Activated naive CD4-positive, alpha-beta T cell treated with anti-CD3 and anti-CD28 coated beads, Interleukin-2, amount 50 U/mL, for 16 hours (primary cell): ENCODE results near the gene PIK3R6.

Experiments
- DNase-seq: peaks from one replicate; pipeline ENCODE4 v3.0.0-alpha.2; 2020

PIK3R6 gene

DNA sequence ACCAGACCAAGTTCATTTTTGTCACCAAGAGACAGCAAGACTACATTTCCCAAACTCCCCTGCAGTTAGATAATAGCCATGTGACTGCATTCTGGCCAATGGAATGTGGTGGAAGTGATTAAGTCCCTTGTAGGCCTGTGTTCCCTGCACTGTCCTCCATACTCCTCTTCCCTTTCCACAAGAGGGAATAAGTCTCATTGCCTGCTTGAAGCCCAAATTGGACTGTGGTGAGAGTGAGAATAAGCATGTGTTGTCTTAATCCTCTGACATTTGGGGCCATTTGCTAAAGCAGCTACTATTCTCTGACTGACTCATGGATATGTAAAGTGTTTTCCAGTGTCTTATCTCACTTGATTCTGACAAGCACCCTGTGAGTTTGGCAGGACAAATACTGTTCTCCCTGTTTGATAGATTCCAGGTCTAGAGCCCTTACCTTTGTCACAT lies 20.7 kb downstream of the PIK3R6 start:
- no peak for DNase-seq

DNA sequence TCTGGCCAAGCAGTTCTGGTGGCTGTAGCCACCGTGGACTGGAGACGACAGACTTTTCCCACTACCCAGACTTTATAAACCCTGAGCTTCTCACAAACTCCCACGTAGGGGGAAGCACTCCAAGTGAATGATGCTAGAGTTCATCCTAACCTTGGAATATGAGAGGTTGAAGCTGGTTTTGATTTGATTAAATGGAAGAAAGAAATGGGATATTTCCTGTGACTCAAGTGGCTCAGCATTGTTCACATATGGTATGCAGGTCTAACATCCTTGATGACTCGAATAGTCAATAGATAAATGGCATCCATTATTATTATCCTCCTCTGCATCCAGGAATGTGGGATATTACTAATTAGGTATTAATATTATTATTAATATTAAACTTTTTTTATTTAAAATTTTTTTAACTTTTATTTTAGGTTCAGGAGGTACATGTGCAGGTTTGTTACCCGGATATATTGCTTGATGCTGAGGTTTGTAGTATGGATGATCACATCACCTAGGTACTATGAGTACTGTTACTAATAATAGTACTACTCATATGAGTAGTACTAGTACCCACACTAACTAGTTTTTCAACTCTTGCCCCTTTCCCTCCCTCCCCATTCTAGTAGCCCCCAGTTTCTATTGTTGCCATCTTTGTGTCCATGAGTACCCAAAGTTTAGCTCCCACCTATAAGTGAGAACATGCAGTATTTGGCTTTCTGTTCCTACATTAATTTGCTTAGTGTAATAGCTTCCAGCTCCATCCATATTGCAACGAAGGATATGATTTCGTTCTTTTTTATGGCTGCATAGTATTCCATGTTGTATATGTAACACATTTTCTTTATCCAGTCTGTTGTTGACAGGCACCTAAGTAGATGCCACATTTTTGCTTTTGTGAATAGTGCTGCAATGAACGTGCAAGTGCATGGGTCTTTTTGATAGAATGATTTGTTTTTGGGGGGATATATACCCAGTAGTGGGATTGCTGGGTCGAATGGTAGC lies 22.9 kb downstream of the PIK3R6 start:
- no peak for DNase-seq

DNA sequence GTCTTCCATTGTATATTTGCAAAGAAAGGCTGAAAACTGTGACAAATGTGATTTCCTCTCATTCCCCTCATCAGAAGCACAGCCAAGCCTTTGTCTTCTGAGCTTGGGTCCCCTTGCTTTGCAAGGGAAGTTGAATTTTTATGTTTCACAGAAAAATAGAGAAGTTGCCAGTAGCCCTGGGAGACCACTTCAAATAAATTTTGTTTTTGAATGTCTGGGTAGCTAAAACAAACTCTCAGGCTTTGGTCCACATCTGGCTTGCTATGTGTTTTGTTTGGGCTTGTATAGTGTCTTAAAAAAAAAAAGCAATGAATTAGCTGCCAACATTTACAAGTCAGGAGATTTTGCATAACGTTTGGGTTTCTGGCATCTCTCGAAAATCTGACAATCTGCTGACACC lies 24.1 kb downstream of the PIK3R6 start:
- DNase-seq, result no peak

DNA sequence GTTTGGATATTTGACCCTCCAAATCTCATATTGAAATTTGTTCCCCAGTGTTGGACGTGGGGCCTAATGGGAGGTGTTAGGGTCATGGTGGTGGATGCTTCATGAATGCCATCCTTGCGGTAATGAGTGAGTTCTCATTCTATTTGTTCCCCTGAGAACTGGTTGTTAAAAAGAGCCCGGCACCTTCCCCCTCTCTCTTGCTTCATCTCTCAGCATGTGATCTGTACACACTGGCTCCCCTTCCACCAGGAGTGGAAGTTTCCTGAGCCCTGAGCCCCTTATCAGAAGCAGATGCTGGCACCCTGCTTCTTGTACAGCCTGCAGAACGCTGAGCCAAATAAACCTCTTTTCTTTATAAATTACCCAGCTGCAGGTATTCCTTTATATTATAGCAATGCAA lies 25.6 kb downstream of the PIK3R6 start:
- DNase-seq, result no peak

DNA sequence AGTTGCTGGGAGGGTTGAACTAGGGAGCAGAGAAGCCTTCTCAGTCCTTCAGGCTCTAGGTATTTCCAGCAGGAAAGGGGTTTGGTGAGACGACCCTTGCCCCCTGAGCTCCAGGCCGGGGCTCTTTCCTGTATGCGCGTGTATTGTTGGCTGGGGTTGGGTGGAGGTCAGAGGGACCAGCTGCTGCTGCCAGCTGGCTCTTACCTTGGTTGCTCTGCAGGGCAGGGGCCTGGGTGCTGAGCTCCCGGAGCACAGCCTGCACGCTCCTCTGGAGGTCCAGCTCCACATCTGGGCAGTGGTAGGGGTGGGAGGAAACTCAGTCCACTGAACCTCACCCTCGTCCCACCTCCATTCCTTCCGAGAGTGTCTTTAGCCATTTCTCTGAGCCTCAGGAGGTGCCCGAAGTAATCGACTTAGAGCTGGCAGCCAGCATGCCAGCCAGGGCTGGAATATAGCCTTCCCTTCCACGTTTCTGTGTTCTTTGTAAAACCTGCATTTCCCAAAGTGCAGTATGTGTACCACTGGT lies 28.0 kb downstream of the PIK3R6 start:
- no peak for DNase-seq

DNA sequence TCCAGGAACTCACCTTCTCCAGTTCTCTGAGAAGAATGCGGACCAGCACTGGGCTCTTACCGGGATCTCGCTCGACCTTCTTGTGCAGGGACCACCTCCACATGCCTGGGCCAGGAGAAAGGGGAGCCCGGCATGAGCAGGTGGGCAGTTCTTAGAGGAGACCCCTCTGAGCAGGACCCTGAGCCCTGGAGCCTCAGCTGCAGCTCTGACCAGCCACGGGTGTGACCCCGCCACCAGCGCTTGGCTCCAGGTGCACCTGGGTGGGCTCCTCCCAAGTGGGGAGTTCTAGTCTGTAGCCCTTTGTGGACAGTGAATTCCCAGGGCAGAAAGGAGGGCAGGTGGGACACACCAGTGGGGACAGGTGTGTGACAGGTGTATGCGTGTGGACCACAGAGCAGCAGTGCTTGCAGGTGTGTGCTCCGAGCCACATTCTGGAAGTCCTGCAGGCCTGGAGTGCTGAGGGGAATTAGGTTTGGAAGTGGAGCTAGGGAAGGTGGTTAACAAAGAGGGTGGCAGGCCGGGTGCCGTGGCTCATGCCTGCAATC lies 28.9 kb downstream of the PIK3R6 start:
- DNase-seq, result no peak

DNA sequence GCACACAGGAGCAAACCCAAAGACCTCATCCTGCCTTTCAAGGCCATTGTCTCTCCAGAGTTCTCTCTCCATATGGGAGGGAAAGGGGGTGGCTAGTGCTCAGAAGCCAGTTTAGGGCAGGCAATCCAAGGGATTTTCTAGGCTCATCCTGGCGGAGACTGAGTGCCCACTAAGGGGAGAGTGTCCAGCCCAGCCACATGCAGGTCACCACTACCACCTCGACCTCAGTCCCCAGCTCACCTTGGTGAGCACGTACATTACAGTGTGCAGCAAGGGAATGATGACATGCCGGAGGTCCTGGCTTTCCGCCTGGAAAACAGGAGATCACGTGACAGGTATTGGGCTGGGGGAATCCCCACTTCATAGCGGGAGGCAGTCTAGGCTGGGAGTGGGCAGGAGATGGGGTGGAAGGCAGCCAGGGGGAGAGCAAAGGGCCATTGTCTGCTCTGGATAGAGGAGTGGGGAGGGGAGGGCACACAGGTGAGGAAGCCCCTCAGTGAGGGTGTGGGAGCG lies 29.9 kb downstream of the PIK3R6 start:
- no peak for DNase-seq

DNA sequence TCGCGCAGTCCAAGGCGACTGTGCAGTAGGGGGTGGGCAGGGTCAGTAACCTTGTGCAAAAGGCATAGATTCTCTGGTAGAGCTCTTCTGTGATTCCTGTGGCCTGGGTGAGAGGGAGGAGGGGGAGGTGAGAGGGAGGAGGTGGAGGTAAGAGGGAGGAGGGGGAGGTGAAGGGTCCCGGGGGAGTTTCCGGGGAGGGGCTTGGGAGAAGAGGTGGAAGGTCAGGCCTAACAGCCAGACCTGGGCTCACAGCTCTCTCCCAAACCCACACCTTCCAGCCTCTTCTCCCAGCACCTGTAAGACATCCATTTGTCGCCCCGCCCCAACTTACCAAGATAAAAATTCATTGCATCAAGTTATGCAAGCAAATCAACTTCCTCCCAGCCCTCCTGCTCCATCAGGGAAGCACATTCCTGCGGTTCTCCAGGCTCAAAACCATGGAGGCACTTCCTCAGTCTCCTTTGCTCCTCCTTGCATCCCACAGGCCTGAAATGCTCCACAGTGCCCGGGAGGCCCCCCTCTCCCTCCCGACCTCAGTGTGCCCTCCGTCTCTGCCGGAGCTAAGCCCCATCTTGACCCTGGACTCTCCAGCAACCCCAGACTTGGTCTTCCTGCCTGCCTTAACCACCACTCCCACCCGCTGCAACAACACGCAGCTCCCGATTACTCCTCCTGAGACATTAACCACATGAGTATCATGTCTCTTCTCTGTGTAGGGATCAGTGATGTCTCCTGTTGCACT lies 30.5 kb downstream of the PIK3R6 start:
- DNase-seq, result no peak

DNA sequence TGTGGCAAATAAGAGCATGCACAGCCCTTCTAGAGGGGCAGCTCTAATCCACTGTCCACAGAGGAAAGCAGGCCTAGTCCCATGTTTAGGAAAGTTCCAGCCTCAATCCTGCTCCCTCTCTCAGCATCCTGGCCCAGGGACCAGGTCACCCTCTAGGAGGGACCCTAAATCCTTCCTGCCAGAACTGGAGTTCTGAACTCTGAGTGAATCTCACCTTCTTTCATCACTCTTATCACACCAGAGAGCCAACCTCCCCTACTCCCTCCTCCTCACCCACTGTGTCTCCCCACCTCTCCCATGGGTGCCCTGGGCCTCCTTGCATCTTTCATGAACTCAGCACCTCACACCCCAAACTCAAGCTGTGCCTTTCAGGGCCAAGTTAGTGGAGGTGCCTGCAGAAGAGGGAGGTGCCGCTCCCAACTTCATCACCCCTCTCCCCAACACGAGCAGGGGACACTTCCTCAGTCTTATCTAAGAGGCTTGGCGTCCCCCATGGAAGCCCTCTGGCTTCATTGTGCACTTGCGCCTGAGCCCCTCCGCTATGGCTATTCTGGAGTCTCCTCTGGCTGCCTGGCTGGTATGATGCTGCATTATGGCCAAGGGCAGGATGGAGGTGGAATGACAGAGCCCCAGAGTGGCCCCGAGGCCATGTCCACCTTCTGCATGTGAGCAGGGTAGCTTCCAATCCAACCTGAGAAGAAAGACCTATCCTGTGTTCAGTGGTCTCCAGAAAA lies 31.7 kb downstream of the PIK3R6 start:
- no peak for DNase-seq

DNA sequence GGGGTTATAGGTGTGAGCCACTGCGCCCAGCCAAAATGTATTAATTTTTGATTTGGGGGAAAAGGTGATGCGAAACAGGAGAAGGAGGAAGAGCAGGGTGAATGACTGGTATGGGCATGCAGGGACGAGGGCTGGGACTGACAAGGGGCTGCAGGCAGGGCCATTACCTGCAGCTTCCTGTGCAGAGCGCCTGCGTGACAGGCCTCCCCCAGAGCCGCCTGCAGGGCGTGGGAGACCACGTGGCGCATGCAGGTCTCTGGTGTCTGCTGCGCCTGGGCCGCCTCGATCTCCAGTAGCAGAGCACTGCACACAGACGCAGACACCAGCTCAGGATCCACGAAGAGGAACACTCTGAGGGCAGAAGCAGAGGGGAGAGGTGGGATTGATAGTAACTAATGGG lies 32.4 kb downstream of the PIK3R6 start:
- DNase-seq, result no peak

DNA sequence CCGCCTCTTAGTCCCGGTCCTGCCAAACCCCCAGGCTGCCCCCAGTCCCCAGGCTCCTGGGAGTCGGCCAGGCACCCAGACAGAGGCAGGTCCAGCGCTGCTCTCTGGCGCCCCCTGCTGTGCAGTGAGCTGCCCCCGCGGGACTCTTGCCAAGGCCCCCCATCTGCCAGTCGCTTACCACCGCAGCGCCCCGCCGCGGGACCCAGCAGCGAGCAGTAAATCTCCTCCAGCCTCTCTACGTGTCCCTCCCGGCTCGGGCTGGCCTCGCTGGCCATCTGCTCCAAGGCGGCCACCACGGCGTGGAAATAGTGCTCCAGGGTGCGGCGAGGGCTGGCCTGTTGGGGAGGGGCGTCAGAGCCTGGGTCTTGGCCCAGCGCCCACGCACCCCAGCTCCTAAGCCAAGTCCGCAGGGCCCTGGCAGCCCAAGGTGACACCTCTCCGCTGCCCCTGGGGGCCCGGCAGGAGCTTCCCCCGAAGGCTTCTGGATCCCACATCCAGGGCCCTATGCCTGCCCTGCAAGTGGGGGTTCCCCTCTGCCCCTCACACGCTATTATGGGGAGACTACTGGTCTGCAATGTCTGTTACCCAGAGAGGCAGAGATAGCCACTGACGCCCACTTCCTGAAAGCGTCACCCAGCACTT lies 34.6 kb downstream of the PIK3R6 start:
- DNase-seq, result peak; percentile 20

DNA sequence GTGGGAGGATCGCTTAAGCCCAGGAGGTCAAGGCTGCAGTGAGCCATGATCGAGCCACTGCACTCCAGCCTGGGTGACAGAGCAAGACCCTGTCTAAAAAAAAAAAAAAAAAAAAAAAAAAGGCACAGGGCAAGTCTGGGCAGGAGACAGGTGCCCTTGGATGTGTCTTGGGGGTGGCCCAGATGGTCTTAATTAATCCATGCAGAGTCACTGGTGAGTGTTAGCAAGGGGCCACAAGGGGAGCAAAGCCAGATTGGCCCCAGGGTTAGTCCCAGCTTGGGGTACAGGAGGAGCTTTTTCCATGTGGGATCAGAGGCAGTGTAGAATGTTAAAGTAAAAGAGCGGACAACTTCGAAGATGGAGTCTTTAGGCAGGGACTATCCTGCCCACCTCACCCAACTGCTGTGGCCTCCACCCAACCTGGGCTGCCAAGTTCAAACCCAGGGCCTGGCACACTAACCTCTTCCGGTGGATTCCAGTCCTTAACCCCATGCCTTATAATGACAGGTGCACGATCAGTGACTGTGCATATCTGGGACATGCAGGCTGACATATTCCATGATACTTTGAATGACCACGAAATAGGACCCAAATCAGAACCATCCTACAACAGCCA lies 36.1 kb downstream of the PIK3R6 start:
- no peak for DNase-seq

DNA sequence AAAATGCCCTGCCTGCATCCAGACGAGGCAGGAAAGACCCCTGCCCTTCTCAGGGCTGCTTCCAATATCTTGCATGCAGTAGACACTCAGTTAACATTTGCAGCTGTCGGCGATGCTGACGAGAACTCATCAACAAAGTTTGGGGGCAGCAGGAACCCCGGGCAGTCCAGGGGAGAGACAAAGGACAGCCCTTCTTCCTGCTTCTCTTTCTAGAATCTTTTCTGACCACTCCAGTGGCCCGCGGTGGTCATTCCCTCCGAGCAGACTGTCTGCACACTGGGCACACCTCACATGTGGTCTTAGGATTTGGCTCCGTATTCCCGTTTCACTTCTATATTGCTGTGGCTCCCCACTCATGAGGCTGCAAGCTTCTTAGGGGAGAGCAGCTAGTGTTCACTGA lies 37.3 kb downstream of the PIK3R6 start:
- no peak for DNase-seq

DNA sequence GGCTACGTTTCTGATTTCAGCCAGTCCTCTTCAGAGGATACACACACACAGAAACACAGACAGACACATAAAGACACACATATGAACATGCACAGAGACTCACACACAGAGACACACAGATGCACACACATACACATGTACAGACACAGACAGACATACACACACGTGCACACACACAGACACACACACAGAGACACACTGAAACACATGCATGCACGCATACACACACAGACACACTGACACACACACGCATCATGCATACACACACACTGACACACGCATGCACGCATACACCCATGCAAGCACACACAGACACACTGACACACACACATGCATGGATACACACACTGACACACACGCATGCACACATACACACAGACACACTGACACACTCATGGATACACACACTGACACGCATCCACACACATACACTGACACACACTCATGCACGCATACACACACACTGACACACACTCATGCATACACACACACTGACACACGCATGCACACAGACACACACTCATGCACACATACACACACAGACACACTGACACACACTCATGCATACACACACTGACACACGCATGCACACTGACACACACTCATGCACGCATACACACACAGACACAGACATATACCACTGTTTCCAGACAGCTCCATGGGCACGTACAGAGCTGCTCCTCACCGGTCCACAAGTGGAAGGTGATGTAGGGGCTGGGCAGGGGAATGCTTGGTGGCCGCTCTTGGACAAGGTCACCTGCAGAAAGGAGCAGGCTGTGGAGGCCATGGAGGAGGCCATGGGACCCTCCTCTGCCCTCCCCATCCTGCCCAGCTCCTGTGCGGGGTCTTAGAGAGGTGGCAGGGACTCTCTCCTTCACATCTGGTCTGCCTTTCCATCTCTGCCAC lies 38.2 kb downstream of the PIK3R6 start:
- DNase-seq, result no peak

DNA sequence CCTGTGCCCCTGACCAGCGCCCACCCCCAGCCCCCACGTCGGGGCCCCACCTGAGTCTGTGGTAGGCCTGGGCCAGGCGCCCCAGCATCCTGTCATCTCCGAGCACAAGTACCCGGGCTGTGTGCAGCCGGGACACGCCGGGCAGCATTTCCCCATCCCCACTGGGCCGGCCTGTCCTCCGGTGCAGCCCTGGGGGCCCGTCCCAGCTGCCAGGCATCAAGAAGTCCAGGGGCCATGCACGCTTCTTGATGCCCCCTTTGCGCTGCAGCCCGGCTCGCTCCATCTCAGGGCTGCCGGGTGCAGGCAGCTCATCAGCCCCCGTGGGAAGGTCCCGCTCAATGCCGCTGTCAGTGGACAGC lies 39.0 kb downstream of the PIK3R6 start:
- no peak for DNase-seq

DNA sequence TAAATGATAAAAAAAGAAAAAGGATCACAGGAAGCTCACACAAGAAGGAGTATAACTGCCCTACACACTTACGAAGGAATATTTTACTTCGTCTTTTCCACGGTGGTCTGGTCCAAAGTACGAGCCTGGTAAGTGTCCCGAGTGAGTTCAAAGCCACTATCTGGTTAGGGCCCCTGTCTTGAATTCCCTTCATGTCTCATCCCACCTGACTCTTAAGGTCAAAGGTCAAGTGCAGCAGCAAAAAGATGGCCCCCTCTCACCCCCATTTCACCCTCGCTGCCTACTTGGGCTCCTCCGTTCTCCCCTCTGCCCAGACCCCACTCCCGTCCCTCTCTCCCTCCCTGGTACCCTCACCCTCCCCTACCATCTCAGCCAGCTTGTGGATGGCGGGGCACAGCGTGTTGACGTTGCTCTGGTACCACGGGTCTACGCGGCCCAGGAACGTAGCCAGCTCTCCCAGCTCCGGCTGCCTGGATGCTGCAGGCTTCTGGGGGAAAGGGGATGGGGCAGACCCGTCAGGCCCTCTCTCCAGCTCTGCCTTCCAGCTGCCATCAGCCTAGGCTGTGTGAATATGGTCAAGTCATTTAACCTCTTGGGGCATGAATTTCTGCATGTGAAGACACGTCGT lies 40.6 kb downstream of the PIK3R6 start:
- no peak for DNase-seq

DNA sequence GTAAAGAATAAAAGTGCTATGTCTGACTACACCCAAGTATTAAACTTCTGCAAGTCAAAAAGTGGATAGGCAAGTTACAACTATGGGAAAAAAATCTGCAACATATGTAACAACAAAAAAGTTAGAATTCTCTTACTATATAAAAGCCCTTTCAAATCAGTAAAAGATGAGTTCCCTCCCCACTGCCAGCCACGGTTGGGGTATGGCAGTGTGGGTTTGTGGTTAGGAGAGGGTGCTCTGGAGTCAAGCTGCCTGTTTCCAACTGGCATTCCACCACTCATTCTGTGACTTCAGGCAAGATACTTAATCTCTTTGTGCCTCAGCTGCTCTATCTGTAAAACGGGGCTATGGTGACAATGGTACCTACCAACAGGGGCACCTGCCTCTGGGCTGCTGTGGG lies 41.7 kb downstream of the PIK3R6 start:
- no peak for DNase-seq

DNA sequence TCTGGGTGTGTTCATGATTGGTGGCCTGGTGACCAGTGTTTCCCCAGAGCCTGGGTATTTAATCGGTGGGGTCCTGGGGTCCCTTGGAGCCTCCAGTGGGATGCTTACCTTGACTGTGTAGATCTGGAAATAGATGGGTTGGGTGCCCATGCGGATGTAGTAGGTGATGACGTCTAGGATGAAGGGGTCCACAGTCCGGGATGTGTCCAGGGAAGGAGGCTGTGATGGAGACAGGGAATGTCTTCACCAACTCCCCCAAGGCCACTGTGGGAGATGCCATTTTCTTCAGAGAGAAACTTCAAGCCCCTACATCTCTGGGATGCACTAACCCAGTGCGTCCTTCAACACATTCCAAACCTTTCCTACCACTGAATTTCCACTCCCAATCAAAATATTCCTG lies 44.2 kb downstream of the PIK3R6 start:
- no peak for DNase-seq

DNA sequence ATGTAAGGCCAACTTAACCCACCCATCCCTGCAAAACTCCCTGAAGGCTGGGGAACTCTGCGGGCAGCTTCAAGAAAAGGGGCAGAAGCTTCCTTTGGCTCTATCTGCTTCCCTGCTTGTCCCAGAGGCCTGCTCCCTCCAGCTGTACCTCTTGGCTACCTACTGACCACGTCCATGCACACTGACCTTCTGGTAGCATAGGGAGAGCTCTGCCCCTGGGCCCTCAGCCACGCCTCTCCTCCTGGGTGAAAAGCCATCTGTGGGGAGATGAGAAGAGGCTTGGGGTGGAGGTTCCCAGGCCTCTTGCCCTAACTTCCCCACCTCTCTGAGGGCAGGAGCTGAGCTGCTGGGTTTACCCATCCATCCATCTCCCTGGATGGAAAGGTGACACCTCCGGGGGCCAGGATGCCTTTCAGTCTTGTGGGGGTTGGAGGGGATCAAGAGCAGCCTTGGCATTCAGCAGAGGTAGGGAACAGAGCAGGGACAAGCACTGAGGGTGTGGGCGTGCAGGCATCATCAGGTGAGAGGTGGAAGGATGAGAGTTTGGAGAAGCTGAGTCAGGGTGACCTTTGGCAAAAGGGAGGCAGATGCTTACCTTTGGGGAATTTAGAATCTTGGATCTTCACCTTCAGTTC lies 45.0 kb downstream of the PIK3R6 start:
- DNase-seq, result no peak
